Thoracic aorta (tissue), 2 donors: ENCODE measurements around the gene ZZZ3. TPM values are rescaled to one million over a fixed set of nuclear protein-coding genes. Genes with fewer than 3 reads are reported as not detected.
"Not testable (repeated sequence)": the region's sequence is repeated elsewhere in the genome, so short reads cannot be mapped to it uniquely, and the experiment has no call there.

Source experiments
- ATAC-seq: fragments of 150-250 bp; one replicate; pipeline ENCODE4 v1.8.0; 2017; ENCODE audit warnings: low read depth; ENCODE audit not compliant: insufficient number of reproducible peaks, low FRiP score
- DNase-seq: peaks from one replicate; pipeline ENCODE4 v3.0.0-alpha.2; 2020; ENCODE audit warnings: low spot score
- H3K27ac ChIP-seq, 2 donors: fragments of 200-600 bp; sonication (generic); 1 replicate in 1 of 2; 2 replicates in 1 of 2; pipeline ENCODE4 v1.5.1; 2016; ENCODE audit warnings: mild to moderate bottlenecking in 2 of 2, moderate library complexity in 2 of 2
- H3K27me3 ChIP-seq: fragments of 200-600 bp; sonication (generic); replicated peaks from 2 replicates; pipeline ENCODE4 v1.6.0; 2016; ENCODE audit warnings: mild to moderate bottlenecking; ENCODE audit not compliant: insufficient read depth
- H3K36me3 ChIP-seq: fragments of 200-600 bp; sonication (generic); one replicate; pipeline ENCODE4 v1.5.1; 2016
- H3K4me1 ChIP-seq, 2 donors: fragments of 200-600 bp; sonication (generic); 1 replicate in 1 of 2; 2 replicates in 1 of 2; pipeline versions ENCODE4 v1.5.1 to v1.6.0; 2016; ENCODE audit warnings: low read depth in 2 of 2, mild to moderate bottlenecking in 1 of 2; ENCODE audit not compliant: control insufficient read depth in 1 of 2
- H3K4me3 ChIP-seq: fragments of 200-600 bp; sonication (generic); 2 replicates; pipeline ENCODE4 v1.5.1; 2016; ENCODE audit warnings: mild to moderate bottlenecking
- H3K9me3 ChIP-seq: fragments of 200-600 bp; sonication (generic); 2 replicates; pipeline ENCODE4 v1.5.1; 2016
- CTCF ChIP-seq: fragments of 200-600 bp; sonication (generic); IDR thresholded peaks from one replicate; pipeline ENCODE4 v1.5.1; 2019; ENCODE audit warnings: antibody characterized with exemption
- total RNA-seq, 2 donors: library from RNA; depleted of rRNA; stranded (reverse); fragments of >200 nt; gene quantifications; one replicate each; pipeline versions ENCODE4 v1.1.0 to v1.2.3, GENCODE V29; 2016

ZZZ3 gene
- total RNA-seq, 2 donors from 2014 or later, result 42.4 to 66.9 TPM

GRCh38 chr1:77678660-77679610, 3.5 kb downstream of the ZZZ3 start:
- ATAC-seq, result no peak
- H3K36me3 ChIP-seq, result no peaks in the 10 kb centered on the region
- TF ChIP-seq CTCF, result no peak
- no peaks in the 10 kb centered on the region for H3K27me3 ChIP-seq
- H3K4me1 ChIP-seq, result peaks cover 8 to 43% of the 10 kb centered on the region in 2 donors
- H3K4me3 ChIP-seq, result no peak overlapping the region
- no peak overlapping the region for H3K27ac ChIP-seq
- DNase-seq, result no peak
- no peaks in the 10 kb centered on the region for H3K9me3 ChIP-seq

- H3K4me1 ChIP-seq, result peaks cover 0 to 50% of the 10 kb centered on the region in 2 donors
- ATAC-seq, DNase-seq, H3K36me3 ChIP-seq, H3K4me3 ChIP-seq, H3K27ac ChIP-seq, H3K27me3 ChIP-seq, H3K9me3 ChIP-seq: not testable (repeated sequence)
Measured at GRCh38 chr1:77674807-77675206, 7.7 kb downstream of the ZZZ3 start.

- H3K4me3 ChIP-seq, result no peak overlapping the region
- no peaks in the 10 kb centered on the region for H3K9me3 ChIP-seq
- no peaks in the 10 kb centered on the region for H3K27me3 ChIP-seq
- no peak for TF ChIP-seq CTCF
- no peak for ATAC-seq
- peaks cover 0 to 43% of the 10 kb centered on the region in 2 donors for H3K4me1 ChIP-seq
- DNase-seq, result no peak
- H3K27ac ChIP-seq, result no peak overlapping the region
- no peaks in the 10 kb centered on the region for H3K36me3 ChIP-seq
Measured at GRCh38 chr1:77673716-77674355, 8.6 kb downstream of the ZZZ3 start.

- Histone ChIP-seq H3K4me1 (peaks cover 0 to 35% of the 10 kb centered on the region in 2 donors), H3K27me3 (no peaks in the 10 kb centered on the region), H3K27ac (no peak overlapping the region), H3K9me3 (no peaks in the 10 kb centered on the region), H3K4me3 (no peak overlapping the region), H3K36me3 (no peaks in the 10 kb centered on the region)
- no peak for TF ChIP-seq CTCF
- DNase-seq, result no peak
- no peak for ATAC-seq
Measured at GRCh38 chr1:77673030-77673429, 9.4 kb downstream of the ZZZ3 start.

- no peak for ATAC-seq
Measured at GRCh38 chr1:77672374-77672773, 10.1 kb downstream of the ZZZ3 start.

More at GRCh38 chr1:77672374-77672773, 10.1 kb downstream of the ZZZ3 start:
- H3K9me3 ChIP-seq, result no peaks in the 10 kb centered on the region
- no peaks in the 10 kb centered on the region for H3K27me3 ChIP-seq
- H3K4me3 ChIP-seq, result no peak overlapping the region
- DNase-seq, result no peak
- no peak for TF ChIP-seq CTCF
- H3K27ac ChIP-seq, result no peak overlapping the region
- no peaks in the 10 kb centered on the region for H3K36me3 ChIP-seq
- peaks cover 0 to 32% of the 10 kb centered on the region in 2 donors for H3K4me1 ChIP-seq
